AG09309 (cell line): ENCODE results near the gene NFE2L3.
"Not testable (repeated sequence)": the region's sequence is repeated elsewhere in the genome, so short reads cannot be mapped to it uniquely, and the experiment has no call there.

Source experiments
- DNase-seq: peaks from one replicate; pipeline ENCODE4 v3.0.0-alpha.2; 2010; ENCODE audit warnings: low read depth
- H3K4me3 ChIP-seq: 2 replicates; pipeline ENCODE4 v1.5.1; 2011; ENCODE audit warnings: mild to moderate bottlenecking, low read depth, low read length, moderate library complexity; ENCODE audit not compliant: control insufficient read depth
- TF ChIP-seq, protein P1 (sequence below): IDR thresholded peaks from 2 replicates; pipeline ENCODE4 v1.5.1; 2011; ENCODE audit warnings: mild to moderate bottlenecking, low read depth, low read length, inconsistent platforms; ENCODE audit not compliant: insufficient read depth, control insufficient read depth; ENCODE audit errors: missing control alignments

Gene NFE2L3

DNA sequence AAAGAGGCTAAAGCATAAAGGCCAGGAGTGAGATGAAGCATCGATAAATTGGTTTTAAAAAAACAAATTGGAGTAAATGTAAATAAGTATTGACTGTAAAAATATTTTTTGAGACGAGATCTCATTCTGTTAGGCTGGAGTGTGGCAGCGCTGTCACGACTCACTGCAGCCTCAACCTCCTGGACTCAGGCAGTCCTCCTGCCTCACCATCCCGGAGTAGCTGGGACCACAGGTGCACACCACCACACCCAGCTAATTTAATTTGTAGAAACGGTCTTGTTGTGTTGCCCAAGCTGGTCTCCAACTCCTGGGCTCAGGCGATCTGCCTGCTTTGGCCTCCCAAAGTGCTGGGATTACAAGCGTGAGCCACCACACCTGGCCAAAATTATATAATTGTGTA lies 30.7 kb downstream of the NFE2L3 start:
- TF ChIP-seq, protein P1, sequence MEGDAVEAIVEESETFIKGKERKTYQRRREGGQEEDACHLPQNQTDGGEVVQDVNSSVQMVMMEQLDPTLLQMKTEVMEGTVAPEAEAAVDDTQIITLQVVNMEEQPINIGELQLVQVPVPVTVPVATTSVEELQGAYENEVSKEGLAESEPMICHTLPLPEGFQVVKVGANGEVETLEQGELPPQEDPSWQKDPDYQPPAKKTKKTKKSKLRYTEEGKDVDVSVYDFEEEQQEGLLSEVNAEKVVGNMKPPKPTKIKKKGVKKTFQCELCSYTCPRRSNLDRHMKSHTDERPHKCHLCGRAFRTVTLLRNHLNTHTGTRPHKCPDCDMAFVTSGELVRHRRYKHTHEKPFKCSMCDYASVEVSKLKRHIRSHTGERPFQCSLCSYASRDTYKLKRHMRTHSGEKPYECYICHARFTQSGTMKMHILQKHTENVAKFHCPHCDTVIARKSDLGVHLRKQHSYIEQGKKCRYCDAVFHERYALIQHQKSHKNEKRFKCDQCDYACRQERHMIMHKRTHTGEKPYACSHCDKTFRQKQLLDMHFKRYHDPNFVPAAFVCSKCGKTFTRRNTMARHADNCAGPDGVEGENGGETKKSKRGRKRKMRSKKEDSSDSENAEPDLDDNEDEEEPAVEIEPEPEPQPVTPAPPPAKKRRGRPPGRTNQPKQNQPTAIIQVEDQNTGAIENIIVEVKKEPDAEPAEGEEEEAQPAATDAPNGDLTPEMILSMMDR, result no peak
- DNase-seq, result no peak
- H3K4me3 ChIP-seq, result no peak overlapping the region

DNA sequence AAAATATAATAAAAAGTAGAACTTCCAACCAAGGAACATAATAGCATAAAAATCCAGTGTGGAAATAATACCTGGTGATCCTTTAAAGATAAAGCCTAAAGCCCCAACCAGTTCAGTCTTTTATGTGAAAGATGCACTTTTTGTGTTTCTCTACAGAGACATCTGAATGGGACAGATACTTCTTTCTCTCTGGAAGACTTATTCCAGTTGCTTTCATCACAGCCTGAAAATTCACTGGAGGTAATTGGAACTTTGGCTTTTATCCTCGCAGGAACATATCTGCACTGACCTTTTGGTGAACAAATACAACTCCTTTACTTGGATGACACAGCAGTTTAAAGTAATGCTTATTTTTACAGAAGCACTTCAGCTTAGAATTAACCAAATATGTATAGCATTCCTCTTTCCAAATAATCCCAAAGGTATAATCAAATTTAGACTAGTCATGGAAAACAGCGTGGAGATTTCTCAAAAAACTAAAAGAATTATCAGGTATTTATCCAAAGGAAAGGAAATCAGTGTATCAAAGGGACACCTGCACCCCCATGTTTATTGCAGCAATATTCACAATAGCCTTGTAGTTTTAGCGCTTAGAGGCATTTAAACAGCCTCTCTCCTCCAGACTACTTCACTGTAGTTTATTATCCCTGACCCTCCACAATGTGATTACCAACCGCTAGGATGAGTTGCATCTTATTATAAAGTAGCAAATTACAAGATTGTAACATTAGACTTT lies 31.7 kb downstream of the NFE2L3 start:
- no peak for DNase-seq
- TF ChIP-seq, protein P1, result no peak
- no peak overlapping the region for H3K4me3 ChIP-seq

DNA sequence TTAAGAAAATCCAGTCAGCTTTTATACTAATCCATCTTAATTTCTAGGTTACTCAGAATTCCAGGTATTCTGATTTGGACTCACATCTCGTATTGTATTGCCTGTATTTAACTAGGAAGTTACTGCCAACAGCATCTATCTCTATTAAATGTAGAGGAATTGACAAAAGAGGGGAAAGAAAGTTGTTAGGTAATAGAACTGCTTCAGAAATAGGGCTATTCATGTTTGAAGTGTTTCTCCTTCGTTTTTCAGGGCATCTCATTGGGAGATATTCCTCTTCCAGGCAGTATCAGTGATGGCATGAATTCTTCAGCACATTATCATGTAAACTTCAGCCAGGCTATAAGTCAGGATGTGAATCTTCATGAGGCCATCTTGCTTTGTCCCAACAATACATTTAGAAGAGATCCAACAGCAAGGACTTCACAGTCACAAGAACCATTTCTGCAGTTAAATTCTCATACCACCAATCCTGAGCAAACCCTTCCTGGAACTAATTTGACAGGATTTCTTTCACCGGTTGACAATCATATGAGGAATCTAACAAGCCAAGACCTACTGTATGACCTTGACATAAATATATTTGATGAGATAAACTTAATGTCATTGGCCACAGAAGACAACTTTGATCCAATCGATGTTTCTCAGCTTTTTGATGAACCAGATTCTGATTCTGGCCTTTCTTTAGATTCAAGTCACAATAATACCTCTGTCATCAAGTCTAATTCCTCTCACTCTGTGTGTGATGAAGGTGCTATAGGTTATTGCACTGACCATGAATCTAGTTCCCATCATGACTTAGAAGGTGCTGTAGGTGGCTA lies 32.5 kb downstream of the NFE2L3 start:
- not testable (repeated sequence) for H3K4me3 ChIP-seq, DNase-seq

DNA sequence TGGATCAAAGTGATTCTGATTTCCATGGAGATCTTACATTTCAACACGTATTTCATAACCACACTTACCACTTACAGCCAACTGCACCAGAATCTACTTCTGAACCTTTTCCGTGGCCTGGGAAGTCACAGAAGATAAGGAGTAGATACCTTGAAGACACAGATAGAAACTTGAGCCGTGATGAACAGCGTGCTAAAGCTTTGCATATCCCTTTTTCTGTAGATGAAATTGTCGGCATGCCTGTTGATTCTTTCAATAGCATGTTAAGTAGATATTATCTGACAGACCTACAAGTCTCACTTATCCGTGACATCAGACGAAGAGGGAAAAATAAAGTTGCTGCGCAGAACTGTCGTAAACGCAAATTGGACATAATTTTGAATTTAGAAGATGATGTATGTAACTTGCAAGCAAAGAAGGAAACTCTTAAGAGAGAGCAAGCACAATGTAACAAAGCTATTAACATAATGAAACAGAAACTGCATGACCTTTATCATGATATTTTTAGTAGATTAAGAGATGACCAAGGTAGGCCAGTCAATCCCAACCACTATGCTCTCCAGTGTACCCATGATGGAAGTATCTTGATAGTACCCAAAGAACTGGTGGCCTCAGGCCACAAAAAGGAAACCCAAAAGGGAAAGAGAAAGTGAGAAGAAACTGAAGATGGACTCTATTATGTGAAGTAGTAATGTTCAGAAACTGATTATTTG lies 33.3 kb downstream of the NFE2L3 start:
- no peak overlapping the region for H3K4me3 ChIP-seq
- no peak for DNase-seq
- TF ChIP-seq, protein P1, result no peak

DNA sequence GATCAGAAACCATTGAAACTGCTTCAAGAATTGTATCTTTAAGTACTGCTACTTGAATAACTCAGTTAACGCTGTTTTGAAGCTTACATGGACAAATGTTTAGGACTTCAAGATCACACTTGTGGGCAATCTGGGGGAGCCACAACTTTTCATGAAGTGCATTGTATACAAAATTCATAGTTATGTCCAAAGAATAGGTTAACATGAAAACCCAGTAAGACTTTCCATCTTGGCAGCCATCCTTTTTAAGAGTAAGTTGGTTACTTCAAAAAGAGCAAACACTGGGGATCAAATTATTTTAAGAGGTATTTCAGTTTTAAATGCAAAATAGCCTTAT lies 33.8 kb downstream of the NFE2L3 start:
- no peak for DNase-seq
- TF ChIP-seq, protein P1, result no peak
- H3K4me3 ChIP-seq, result no peak overlapping the region

DNA sequence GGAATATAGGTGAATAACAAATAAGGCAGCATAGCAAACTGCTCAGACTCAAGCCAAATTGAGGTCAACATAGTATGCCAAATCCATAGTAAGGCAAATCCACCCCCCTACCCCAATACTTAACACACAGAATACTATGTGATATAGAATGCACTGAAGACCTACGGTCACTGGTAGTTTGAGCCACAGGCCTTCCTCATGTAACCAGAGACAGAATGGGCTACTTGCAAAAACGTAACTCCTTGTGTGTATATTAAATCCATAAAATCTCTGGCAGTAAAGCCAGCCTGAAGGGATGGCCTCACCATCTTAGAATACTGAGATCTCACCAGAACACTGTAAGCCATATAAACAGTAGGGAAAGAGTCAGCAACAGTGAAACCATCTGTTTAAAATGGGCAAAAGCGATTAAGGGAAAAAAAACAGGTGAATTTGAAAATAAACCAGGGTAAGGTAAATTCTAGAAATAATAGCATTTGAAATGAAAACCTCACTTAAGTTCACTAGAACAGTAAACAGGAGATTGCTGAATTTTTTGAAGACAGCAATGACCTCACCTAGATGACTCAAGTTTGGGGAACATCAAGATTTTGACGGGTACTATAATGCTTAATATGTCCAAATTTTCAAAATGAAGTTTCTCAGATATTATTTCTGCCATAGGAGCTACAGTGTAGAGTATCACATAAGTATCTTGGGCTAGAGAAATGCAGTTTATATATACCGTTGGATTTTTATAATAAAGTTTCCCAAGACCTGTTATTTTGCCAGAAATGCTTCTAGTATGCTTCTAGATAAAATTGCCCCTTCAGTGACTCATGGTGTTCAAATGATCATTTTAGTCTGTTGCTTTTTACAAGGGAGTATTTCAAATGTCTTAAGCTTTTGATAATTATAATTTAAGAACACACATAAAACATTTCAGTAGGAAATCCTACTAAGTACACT lies 34.6 kb downstream of the NFE2L3 start:
- DNase-seq, result no peak
- TF ChIP-seq, protein P1, result no peak
- H3K4me3 ChIP-seq, result no peak overlapping the region
